NT2/D1 (cell line): Measurements from ENCODE around the gene SLC39A10.

Source experiments
- SUZ12 ChIP-seq: IDR thresholded peaks from 2 replicates; pipeline ENCODE4 v1.6.1; 2011; ENCODE audit not compliant: insufficient read length, insufficient read depth; ENCODE audit errors: extremely low read depth
- YY1 ChIP-seq: IDR thresholded peaks from 2 replicates; pipeline ENCODE4 v1.6.1; 2011; ENCODE audit not compliant: insufficient read length, insufficient read depth

DNA sequence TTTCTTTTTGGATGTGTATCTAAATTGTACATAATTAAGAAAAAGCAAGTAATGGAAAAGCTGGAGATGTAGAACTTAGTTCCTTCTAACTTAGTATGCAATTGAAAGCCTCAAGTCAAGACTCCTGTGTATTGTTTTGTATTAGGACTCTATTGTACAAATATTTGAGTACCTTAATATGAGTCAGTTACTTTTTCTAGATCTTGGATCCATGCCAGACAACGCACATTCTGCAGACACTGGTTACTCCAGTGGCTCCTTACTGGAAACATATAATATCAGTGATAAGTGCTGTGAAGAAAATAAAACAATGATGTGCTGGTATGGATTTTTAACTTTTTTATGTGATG, 1.5 kb downstream of the SLC39A10 start:
- no peak for TF ChIP-seq YY1
- no peak for TF ChIP-seq SUZ12
